MCF 10A (cell line): Measurements from ENCODE around the gene TMEM129. TPM values are rescaled to one million over a fixed set of nuclear protein-coding genes. Genes with fewer than 3 reads are reported as not detected.
A peak's percentile ranks its signal among the peaks of the same experiment; 100 is the strongest.

Experiments
- Bru-seq: library from RNA; stranded (reverse); fragments of 400-500 nt; gene quantifications from one replicate; lab custom pipeline; 2021; lab: Mats Ljungman, UMichigan
- BruChase-seq, 2 experiments: library from RNA; stranded (reverse); fragments of 400-500 nt; gene quantifications; one replicate each; lab custom pipeline; 2021; lab: Mats Ljungman, UMichigan
- BruUV-seq: library from RNA; stranded (reverse); fragments of 400-500 nt; replicated peaks from 2 replicates; lab custom pipeline; 2021; lab: Mats Ljungman, UMichigan
- CTCF ChIA-PET: fragments of 300-600 bp; sonication (Branson Sonifier 250); formaldehyde crosslinking; extraction: SDS; loops from one replicate; lab custom pipeline; 2021; ENCODE audit warnings: antibody characterized with exemption, inconsistent platforms; lab: Yijun Ruan, JAX
- POLR2A ChIA-PET: fragments of 300-600, 350-650 bp; sonication (Branson Sonifier 250); formaldehyde crosslinking; extraction: SDS; loops from one replicate; lab custom pipeline; 2020; ENCODE audit warnings: antibody characterized with exemption, inconsistent platforms; lab: Yijun Ruan, JAX
- DNase-seq: peaks from one replicate; pipeline ENCODE4 v3.0.0-alpha.2; 2018; ENCODE audit not compliant: unreplicated experiment
- H3K27ac Mint-ChIP-seq: one replicate; pipeline ENCODE4 v1.8.0; 2022; ENCODE audit warnings: mild to moderate bottlenecking, low read depth, mixed read lengths; ENCODE audit not compliant: unreplicated experiment
- H3K27me3 Mint-ChIP-seq: one replicate; pipeline ENCODE4 v1.8.0; 2022; ENCODE audit warnings: mixed read lengths; ENCODE audit not compliant: insufficient read depth, unreplicated experiment
- H3K36me3 Mint-ChIP-seq: one replicate; pipeline ENCODE4 v1.8.0; 2022; ENCODE audit warnings: mild to moderate bottlenecking, moderate library complexity, mixed read lengths; ENCODE audit not compliant: insufficient read depth, unreplicated experiment
- H3K4me1 Mint-ChIP-seq: one replicate; pipeline ENCODE4 v1.8.0; 2022; ENCODE audit warnings: mixed read lengths; ENCODE audit not compliant: insufficient read depth, unreplicated experiment
- H3K4me3 Mint-ChIP-seq: one replicate; pipeline ENCODE4 v1.8.0; 2022; ENCODE audit warnings: mild to moderate bottlenecking, moderate library complexity, mixed read lengths; ENCODE audit not compliant: unreplicated experiment
- H3K9me3 Mint-ChIP-seq: one replicate; pipeline ENCODE4 v1.8.0; 2022; ENCODE audit warnings: mixed read lengths; ENCODE audit not compliant: unreplicated experiment
- intact Hi-C: fragments of 100-400 bp; cut with micrococcal nuclease; formaldehyde crosslinking; loops from 2 replicates; pipeline ENCODE4 v1.14.1; 2022
- long read RNA-seq: library from polyadenylated mRNA; stranded (forward); transcript quantifications from one replicate; pipeline ENCODE4 v2.0.0, GENCODE V29; 2022
- total RNA-seq: library from RNA; stranded (reverse); gene quantifications from 2 replicates; pipeline ENCODE4 v1.2.3, GENCODE V29; 2022
- TF ChIP-seq, protein P1 (sequence below): fragments of 200-600 bp; IDR thresholded peaks from one replicate; pipeline ENCODE4 v1.8.0; 2022; ENCODE audit warnings: antibody characterized with exemption, mild to moderate bottlenecking; ENCODE audit not compliant: unreplicated experiment

The TMEM129 gene, protein sequence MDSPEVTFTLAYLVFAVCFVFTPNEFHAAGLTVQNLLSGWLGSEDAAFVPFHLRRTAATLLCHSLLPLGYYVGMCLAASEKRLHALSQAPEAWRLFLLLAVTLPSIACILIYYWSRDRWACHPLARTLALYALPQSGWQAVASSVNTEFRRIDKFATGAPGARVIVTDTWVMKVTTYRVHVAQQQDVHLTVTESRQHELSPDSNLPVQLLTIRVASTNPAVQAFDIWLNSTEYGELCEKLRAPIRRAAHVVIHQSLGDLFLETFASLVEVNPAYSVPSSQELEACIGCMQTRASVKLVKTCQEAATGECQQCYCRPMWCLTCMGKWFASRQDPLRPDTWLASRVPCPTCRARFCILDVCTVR
- 25.5 and 38.3 TPM in 2 replicates for total RNA-seq
- percentile 59 among the genes with signal in this experiment for Bru-seq, nascent RNA
- BruChase-seq, experiment 1, labeled RNA remaining after a 6-hour chase: percentile 80 among the genes with signal in this experiment
- BruChase-seq, experiment 2, labeled RNA remaining after a 2-hour chase: percentile 67 among the genes with signal in this experiment
- long read RNA-seq, transcript TMEM129-202 (4 exons, 2,810 nt): major isoform, 85 of 146 reads
- long read RNA-seq, transcript TMEM129-201 (3 exons, 2,678 nt): minor isoform, 24 of 146 reads
- long read RNA-seq, partial matches to known transcripts: 9 of 146 reads
- long read RNA-seq, other reads (novel, unspliced or antisense): 26 of 146 reads

DNA sequence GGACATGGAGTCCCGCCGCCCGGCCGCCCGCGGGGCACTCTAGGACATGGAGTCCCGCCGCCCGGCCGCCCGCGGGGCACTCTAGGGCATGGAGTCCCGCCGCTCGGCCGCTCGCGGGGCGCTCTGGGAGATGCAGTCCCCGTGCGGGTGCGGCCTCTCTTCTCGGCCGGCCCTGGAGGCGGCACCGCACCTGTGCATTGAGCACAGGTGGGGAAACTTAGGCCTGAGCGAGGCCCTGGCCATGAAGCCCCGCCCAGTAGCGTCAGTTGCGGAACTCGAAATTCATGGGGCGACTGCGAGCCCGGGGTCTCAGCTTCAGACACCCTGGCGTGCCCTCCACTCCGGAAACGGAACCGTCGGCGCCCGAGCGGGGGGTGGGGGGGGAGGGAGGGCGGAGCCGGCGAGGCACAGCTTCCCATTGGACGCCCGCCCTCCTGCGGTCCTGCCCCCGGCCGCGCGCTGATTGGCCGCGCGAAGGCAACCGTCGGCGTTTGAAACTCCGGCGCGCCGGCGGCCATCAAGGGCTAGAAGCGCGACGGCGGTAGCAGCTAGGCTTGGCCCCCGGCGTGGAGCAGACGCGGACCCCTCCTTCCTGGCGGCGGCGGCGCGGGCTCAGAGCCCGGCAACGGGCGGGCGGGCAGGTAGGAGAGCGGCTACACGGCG, at the start of gene TMEM129, which contains the start of gene TACC3:
Gene TMEM129, minus strand, starts transcription at position 321 of the 663 bp plus-strand sequence. CDS start 486 bp downstream, outside the sequence.
Gene TACC3, plus strand, starts transcription at position 519 of the 663 bp plus-strand sequence. CDS start 1,901 bp downstream, outside the sequence.
- H3K9me3 Mint-ChIP-seq: no peaks in the 10 kb centered on the region
- ChIA-PET CTCF (interaction anchor here (0.7 to 1.9 kb wide), 2 partner anchors 27 to 219 kb away, joined by 3 to 7 read pairs; no protein-coding TSS in a partner anchor), POLR2A (interaction anchor here (0.6 to 4.7 kb wide), 14 partner anchors 9 to 748 kb away, joined by 3 to 63 read pairs (median 4); partner anchors contain the start of genes LETM1, RNF4, SLBP and UVSSA)
- BruUV-seq: no TSS peak
- peaks cover 20% of the 10 kb centered on the region for H3K4me1 Mint-ChIP-seq
- H3K4me3 Mint-ChIP-seq: peak within 1 kb of the TSS; percentile 93
- intact Hi-C loops: loop anchor here (10.0 kb wide), 1 partner anchor 376 kb away; the partner anchor contains the start of gene UVSSA
- TF ChIP-seq, protein P1, sequence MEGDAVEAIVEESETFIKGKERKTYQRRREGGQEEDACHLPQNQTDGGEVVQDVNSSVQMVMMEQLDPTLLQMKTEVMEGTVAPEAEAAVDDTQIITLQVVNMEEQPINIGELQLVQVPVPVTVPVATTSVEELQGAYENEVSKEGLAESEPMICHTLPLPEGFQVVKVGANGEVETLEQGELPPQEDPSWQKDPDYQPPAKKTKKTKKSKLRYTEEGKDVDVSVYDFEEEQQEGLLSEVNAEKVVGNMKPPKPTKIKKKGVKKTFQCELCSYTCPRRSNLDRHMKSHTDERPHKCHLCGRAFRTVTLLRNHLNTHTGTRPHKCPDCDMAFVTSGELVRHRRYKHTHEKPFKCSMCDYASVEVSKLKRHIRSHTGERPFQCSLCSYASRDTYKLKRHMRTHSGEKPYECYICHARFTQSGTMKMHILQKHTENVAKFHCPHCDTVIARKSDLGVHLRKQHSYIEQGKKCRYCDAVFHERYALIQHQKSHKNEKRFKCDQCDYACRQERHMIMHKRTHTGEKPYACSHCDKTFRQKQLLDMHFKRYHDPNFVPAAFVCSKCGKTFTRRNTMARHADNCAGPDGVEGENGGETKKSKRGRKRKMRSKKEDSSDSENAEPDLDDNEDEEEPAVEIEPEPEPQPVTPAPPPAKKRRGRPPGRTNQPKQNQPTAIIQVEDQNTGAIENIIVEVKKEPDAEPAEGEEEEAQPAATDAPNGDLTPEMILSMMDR: no peak
- H3K36me3 Mint-ChIP-seq: peaks cover 20% of the 10 kb centered on the region
- peak within 1 kb of the TSS; percentile 81 for H3K27ac Mint-ChIP-seq
- H3K27me3 Mint-ChIP-seq: no peaks in the 10 kb centered on the region
- DNase-seq: peak; percentile 97

DNA sequence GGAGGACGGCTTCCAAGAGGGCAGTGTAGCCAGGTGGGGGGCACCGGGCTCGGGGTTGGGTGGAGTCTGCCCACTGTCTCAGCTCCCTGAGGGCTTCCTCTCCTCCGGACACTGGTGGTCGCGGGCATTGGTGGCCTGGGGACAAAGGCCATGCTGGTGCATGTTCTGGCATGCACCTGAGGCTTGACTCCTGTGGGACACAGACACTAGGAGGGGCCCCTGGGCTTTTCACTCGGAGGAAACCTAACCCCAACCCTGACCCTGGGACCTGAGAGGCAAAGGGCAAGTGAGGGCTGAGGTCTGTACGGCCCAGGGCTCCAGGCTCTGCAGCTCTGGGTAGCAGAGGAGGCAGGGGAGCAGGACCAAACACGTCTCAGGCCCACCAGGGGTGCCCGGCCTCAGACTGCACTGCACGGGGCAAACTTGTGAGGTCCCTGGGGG, 49.7 kb upstream of the TMEM129 start:
- CTCF ChIA-PET: no interaction called here
- POLR2A ChIA-PET: no interaction called here
- intact Hi-C loops: no loop called here
- TF ChIP-seq, protein P1: no peak
- H3K27me3 Mint-ChIP-seq: no peaks in the 10 kb centered on the region
- H3K4me3 Mint-ChIP-seq: no peak overlapping the region
- no peak overlapping the region for H3K27ac Mint-ChIP-seq
- no peaks in the 10 kb centered on the region for H3K36me3 Mint-ChIP-seq
- no peak for DNase-seq
- H3K4me1 Mint-ChIP-seq: peaks cover 2% of the 10 kb centered on the region
- BruUV-seq: no TSS peak
- no peaks in the 10 kb centered on the region for H3K9me3 Mint-ChIP-seq

DNA sequence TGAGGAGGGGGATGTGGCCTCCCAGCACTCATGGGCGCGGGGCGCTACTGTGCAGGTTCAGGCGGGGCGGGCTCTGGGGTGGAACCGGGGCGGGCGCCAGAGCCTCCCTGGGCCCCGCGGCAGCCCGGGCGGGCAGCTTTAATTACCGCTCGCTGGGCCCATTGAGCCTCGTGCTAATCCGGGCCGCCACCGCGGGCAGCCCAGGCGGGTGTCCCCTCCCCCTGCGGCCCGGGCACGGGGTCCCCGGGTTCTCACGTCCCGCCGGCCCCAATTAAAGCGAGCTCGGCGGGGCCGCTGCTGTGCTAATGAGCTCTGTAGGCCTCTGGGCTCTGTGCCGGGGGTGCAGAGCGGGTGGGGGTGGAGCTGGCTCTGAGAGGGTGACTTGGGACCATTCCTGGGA, 49.1 kb upstream of the TMEM129 start:
- intact Hi-C loops: no loop called here
- BruUV-seq: no TSS peak
- POLR2A ChIA-PET: no interaction called here

More for the DNA sequence above, 49.1 kb upstream of the TMEM129 start:
- peaks cover 7% of the 10 kb centered on the region for H3K4me1 Mint-ChIP-seq
- no peaks in the 10 kb centered on the region for H3K27me3 Mint-ChIP-seq
- H3K4me3 Mint-ChIP-seq: no peak overlapping the region
- TF ChIP-seq, protein P1: no peak
- H3K9me3 Mint-ChIP-seq: no peaks in the 10 kb centered on the region
- H3K27ac Mint-ChIP-seq: no peak overlapping the region
- CTCF ChIA-PET: no interaction called here
- no peak for DNase-seq
- no peaks in the 10 kb centered on the region for H3K36me3 Mint-ChIP-seq
